ENCODE results near the gene PLEKHA7. TPM values are rescaled to one million over a fixed set of nuclear protein-coding genes. Genes with fewer than 3 reads are reported as not detected.

Gene PLEKHA7
- total RNA-seq, 1 experiment from 2014 or later: 1.7 TPM

DNA sequence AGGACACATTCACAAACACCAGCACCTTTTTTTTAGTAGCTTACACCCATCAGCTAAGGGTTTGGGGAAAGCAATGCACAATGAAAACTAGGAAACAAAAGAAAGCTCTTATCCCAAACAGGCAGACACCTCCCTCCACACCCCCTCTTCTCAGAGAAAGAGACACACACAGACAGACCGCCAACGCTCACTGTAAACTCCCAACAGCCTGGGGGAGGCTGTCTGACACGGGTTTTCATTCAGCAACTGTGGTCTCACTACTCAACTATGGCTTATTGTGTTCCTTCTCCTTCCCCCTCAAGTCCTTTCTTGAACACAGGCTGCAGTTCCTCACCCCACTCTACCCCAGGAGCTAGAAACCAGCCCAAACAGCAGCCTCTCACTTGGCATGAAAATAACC is 152.4 kb downstream of the PLEKHA7 start:
- BruUV-seq (replicated peaks): no TSS peak
- Histone ChIP-seq H3K4me3 (ENCODE audit: low read depth, low read length, poor library complexity, severe bottlenecking) (no peak overlapping the region), H3K4me1 (ENCODE audit: insufficient read depth, low read length, poor library complexity, severe bottlenecking) (no peaks in the 10 kb centered on the region), H3K27me3 (replicated peaks; ENCODE audit: insufficient read depth, low read depth, low read length, poor library complexity) (no peaks in the 10 kb centered on the region), H3K9me3 (ENCODE audit: low read depth, low read length, poor library complexity, severe bottlenecking) (no peaks in the 10 kb centered on the region), H3K27ac (ENCODE audit: low read depth, low read length, poor library complexity, severe bottlenecking) (no peak overlapping the region), H3K36me3 (ENCODE audit: insufficient read depth, low read length, poor library complexity, severe bottlenecking) (no peaks in the 10 kb centered on the region)
- ChIA-PET POLR2A (ENCODE audit: low non-redundant PET) (no interaction called here), CTCF (interaction anchor here (0.6 kb wide), 1 partner anchor 11 kb away, joined by 3 read pairs; no protein-coding TSS in a partner anchor)
- intact Hi-C loops (cut with micrococcal nuclease; ENCODE audit: unreplicated experiment): no loop called here
- DNase-seq (ENCODE audit: low spot score): no peak
- TF ChIP-seq CTCF (conservative IDR thresholded peaks at IDR 0.05; ENCODE audit: low read depth, low read length) (no peak), EZH2 (IDR thresholded peaks at IDR 0.05; ENCODE audit: borderline replicate concordance, low read depth, low read length, poor library complexity, severe bottlenecking) (no peak)

DNA sequence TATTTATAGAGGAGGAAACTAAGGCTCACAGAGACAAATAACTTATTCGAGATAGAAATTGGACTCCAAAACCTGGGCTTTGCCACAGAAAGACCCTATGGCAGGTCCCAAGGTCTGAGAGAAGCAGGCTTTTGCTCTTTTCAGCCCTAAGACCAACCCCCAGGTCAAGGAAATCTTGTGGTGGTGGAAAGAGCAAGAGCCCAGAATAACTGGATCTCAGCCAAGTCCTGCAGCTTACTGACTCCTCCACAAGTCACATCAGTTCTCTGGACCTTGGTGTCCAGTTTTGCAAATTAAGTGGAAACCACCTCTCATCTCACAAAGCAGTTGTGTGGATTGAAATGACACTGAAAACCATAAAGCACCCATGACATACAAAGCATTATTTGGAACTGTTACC is 153.6 kb downstream of the PLEKHA7 start:
- intact Hi-C loops (cut with micrococcal nuclease; ENCODE audit: unreplicated experiment): no loop called here
- Histone ChIP-seq H3K36me3 (ENCODE audit: insufficient read depth, low read length, poor library complexity, severe bottlenecking) (no peaks in the 10 kb centered on the region), H3K4me1 (ENCODE audit: insufficient read depth, low read length, poor library complexity, severe bottlenecking) (no peaks in the 10 kb centered on the region), H3K27ac (ENCODE audit: low read depth, low read length, poor library complexity, severe bottlenecking) (no peak overlapping the region), H3K27me3 (replicated peaks; ENCODE audit: insufficient read depth, low read depth, low read length, poor library complexity) (no peaks in the 10 kb centered on the region), H3K4me3 (ENCODE audit: low read depth, low read length, poor library complexity, severe bottlenecking) (no peak overlapping the region), H3K9me3 (ENCODE audit: low read depth, low read length, poor library complexity, severe bottlenecking) (no peaks in the 10 kb centered on the region)
- CTCF ChIA-PET: no interaction called here
- POLR2A ChIA-PET (ENCODE audit: low non-redundant PET): no interaction called here
- BruUV-seq (replicated peaks): no TSS peak
- TF ChIP-seq EZH2 (IDR thresholded peaks at IDR 0.05; ENCODE audit: borderline replicate concordance, low read depth, low read length, poor library complexity, severe bottlenecking) (no peak), CTCF (conservative IDR thresholded peaks at IDR 0.05; ENCODE audit: low read depth, low read length) (no peak)
- no peak for DNase-seq (ENCODE audit: low spot score)

DNA sequence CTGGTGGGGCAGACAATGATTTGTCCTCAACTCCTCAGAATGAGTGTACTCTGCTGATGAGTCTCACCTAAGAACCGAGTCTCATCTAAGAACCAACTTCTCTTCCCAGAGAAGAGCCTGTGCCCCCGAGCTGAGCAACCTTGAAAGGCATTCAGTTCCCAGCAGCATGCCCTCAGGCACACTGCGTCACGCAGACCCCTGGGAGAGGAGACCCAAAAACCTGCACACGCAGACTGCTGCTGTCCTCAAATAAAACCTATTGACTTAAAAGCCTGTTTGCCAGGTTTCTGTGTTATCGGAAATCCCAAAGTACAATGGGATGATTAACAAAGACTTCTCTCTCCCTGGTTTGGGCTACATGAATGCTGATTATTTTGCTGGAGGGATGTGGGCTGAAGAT is 154.6 kb downstream of the PLEKHA7 start:
- CTCF ChIA-PET: no interaction called here
- no peak overlapping the region for H3K27ac ChIP-seq (ENCODE audit: low read depth, low read length, poor library complexity, severe bottlenecking)
- intact Hi-C loops (cut with micrococcal nuclease; ENCODE audit: unreplicated experiment): no loop called here
- H3K36me3 ChIP-seq (ENCODE audit: insufficient read depth, low read length, poor library complexity, severe bottlenecking): no peaks in the 10 kb centered on the region
- H3K9me3 ChIP-seq (ENCODE audit: low read depth, low read length, poor library complexity, severe bottlenecking): no peaks in the 10 kb centered on the region
- no peak overlapping the region for H3K4me3 ChIP-seq (ENCODE audit: low read depth, low read length, poor library complexity, severe bottlenecking)
- H3K27me3 ChIP-seq (replicated peaks; ENCODE audit: insufficient read depth, low read depth, low read length, poor library complexity): no peaks in the 10 kb centered on the region
- TF ChIP-seq EZH2 (IDR thresholded peaks at IDR 0.05; ENCODE audit: borderline replicate concordance, low read depth, low read length, poor library complexity, severe bottlenecking): no peak
- TF ChIP-seq CTCF (conservative IDR thresholded peaks at IDR 0.05; ENCODE audit: low read depth, low read length): no peak
- no TSS peak for BruUV-seq (replicated peaks)
- H3K4me1 ChIP-seq (ENCODE audit: insufficient read depth, low read length, poor library complexity, severe bottlenecking): no peaks in the 10 kb centered on the region
- no peak for DNase-seq (ENCODE audit: low spot score)
- POLR2A ChIA-PET (ENCODE audit: low non-redundant PET): no interaction called here
